ENCODE data around the gene PTGER1. TPM values are rescaled to one million over a fixed set of nuclear protein-coding genes. Genes with fewer than 3 reads are reported as not detected.

PTGER1 gene
- total RNA-seq, 4 donors from 2014 or later, result 0.23 to 4.6 (median 1.3) TPM

- TF ChIP-seq POLR2AphosphoS5 (IDR thresholded peaks at IDR 0.05) (no peak), EP300 (IDR thresholded peaks at IDR 0.05) (no peak), POLR2A (IDR thresholded peaks at IDR 0.05) (no peak), CTCF (IDR thresholded peaks at IDR 0.05) (no peak)
- Histone ChIP-seq H3K27ac (peak overlapping the region in 3 of 4 donors; percentile 93 to 96 (median 94)), H3K4me1 (peaks cover 0 to 81% (median 29%) of the 10 kb centered on the region in 3 donors), H3K27me3 (no peaks in the 10 kb centered on the region), H3K4me3 (peak overlapping the region in 1 of 2 donors; percentile 93), H3K36me3 (peaks cover 0 to 19% of the 10 kb centered on the region in 2 donors), H3K9me3 (no peaks in the 10 kb centered on the region)
- WGBS, 2 donors (ENCODE audit: low coverage in 1 of 2), result 27 to 66% methylated on average over 7 to 8 of the region's 17 CpGs
- ATAC-seq, result no peak
Measured at GRCh38 chr19:14435320-14436050, 39.7 kb downstream of the PTGER1 start.

- Histone ChIP-seq H3K36me3 (peaks cover 0 to 19% of the 10 kb centered on the region in 2 donors), H3K4me1 (peaks cover 0 to 73% (median 26%) of the 10 kb centered on the region in 3 donors), H3K4me3 (peak overlapping the region; percentile 93 to 97), H3K27ac (peak overlapping the region; percentile 88 to 96 (median 94)), H3K27me3 (no peaks in the 10 kb centered on the region), H3K9me3 (no peaks in the 10 kb centered on the region)
- peak; percentile 89 for ATAC-seq
- WGBS, 2 donors (ENCODE audit: low coverage in 1 of 2), result 7 to 22% methylated on average over 3 to 14 of the region's 23 CpGs
- TF ChIP-seq POLR2A (IDR thresholded peaks at IDR 0.05) (no peak), CTCF (IDR thresholded peaks at IDR 0.05) (no peak), POLR2AphosphoS5 (IDR thresholded peaks at IDR 0.05) (no peak), EP300 (IDR thresholded peaks at IDR 0.05) (no peak)
Measured at GRCh38 chr19:14434543-14435319, 40.4 kb downstream of the PTGER1 start.

GRCh38 chr19:14433554-14434501, 41.3 kb downstream of the PTGER1 start:
- Histone ChIP-seq H3K27ac (peak overlapping the region; percentile 88 to 96 (median 94)), H3K9me3 (no peaks in the 10 kb centered on the region), H3K4me3 (peak overlapping the region; percentile 93 to 97), H3K27me3 (no peaks in the 10 kb centered on the region), H3K36me3 (peaks cover 0 to 19% of the 10 kb centered on the region in 2 donors), H3K4me1 (peaks cover 0 to 64% (median 21%) of the 10 kb centered on the region in 3 donors)
- TF ChIP-seq POLR2A (IDR thresholded peaks at IDR 0.05) (no peak), CTCF (IDR thresholded peaks at IDR 0.05) (no peak), EP300 (IDR thresholded peaks at IDR 0.05) (no peak), POLR2AphosphoS5 (IDR thresholded peaks at IDR 0.05) (no peak)
- WGBS, 2 donors (ENCODE audit: low coverage in 1 of 2), result 0 to 20% methylated on average over 1 of the region's 52 CpGs
- ATAC-seq, result peak; percentile 4

GRCh38 chr19:14432791-14433553, 42.2 kb downstream of the PTGER1 start, which contains the start of gene PKN1:
TSS of gene PKN1 (plus strand) at chr19:14433306. CDS start at chr19:14433522, 216 bp downstream.
- peaks cover 0 to 57% (median 18%) of the 10 kb centered on the region in 3 donors for H3K4me1 ChIP-seq
- 17% methylated on average over 1 of the region's 85 CpGs; no CpG with 5 or more reads in 1 of the 2 donors for WGBS, 2 donors (ENCODE audit: low coverage in 1 of 2)
- TF ChIP-seq CTCF (IDR thresholded peaks at IDR 0.05) (peak in 1 of 4 experiments; percentile 14), POLR2AphosphoS5 (IDR thresholded peaks at IDR 0.05) (no peak), POLR2A (IDR thresholded peaks at IDR 0.05) (peak; percentile 17 to 28)
- peak within 1 kb of the TSS; percentile 88 to 96 (median 94) for H3K27ac ChIP-seq
- H3K36me3 ChIP-seq, result peaks cover 0 to 19% of the 10 kb centered on the region in 2 donors
- no peaks in the 10 kb centered on the region for H3K9me3 ChIP-seq
- ATAC-seq, result peak; percentile 50
- H3K27me3 ChIP-seq, result no peaks in the 10 kb centered on the region
- H3K4me3 ChIP-seq, result peak within 1 kb of the TSS; percentile 93 to 97

Measured in gastroesophageal sphincter (tissue), 4 donors.